HG02884 (cell line): ENCODE results near the gene ZBED2.
"Not testable (repeated sequence)": the region's sequence is repeated elsewhere in the genome, so short reads cannot be mapped to it uniquely, and the experiment has no call there.

Experiments
- ATAC-seq: cut with Tn5 transposase; IDR thresholded peaks from one replicate; pipeline ENCODE4 v1.9.1; 2021; ENCODE audit warnings: mild to moderate bottlenecking, moderate library complexity; ENCODE audit not compliant: unreplicated experiment

The ZBED2 gene

GRCh38 chr3:111577798-111578685 lies 17.1 kb downstream of the ZBED2 start:
- ATAC-seq: peak; percentile 89

DNA sequence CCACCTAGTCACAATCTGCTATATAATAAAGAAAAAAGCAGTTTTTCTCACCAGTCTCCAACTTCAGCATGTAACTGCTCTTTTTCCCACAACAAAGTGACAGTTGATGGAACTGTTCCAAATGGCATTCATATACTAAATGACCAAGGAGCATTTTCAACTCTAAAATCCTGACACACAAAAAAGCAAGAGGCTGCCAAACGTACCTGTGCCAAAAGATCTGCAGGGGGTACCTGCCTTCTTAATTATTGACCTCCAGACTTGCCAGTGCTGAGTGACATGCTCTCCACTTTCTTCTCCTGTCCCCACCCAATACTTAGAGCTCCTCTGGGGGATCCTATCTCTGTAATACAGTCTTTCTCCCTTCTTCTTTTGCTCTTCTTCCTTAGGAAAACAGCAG lies 18.0 kb downstream of the ZBED2 start:
- ATAC-seq: no peak

- ATAC-seq: no peak
Observed at GRCh38 chr3:111571907-111572460, 23.2 kb downstream of the ZBED2 start.

DNA sequence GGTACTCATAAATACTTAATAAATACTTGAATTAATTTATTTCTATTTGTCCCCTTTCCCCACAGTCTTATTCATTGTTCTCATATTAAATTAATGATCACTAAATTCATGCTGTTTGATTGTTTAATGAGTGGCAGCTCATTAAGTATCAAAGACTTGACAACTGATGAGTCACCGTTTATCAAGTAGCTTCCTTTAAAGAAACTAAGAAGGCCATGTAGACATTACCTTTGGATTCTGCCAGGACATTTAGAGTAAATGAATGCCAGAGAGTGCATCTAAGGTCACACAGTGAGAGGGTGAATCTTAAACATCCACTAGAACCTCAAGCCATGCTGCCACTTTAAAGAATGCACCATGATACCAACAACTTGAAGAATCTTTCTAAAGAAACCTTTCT lies 23.9 kb downstream of the ZBED2 start:
- no peak for ATAC-seq

GRCh38 chr3:111570404-111571030 lies 24.6 kb downstream of the ZBED2 start:
- no peak for ATAC-seq

- no peak for ATAC-seq
Observed at GRCh38 chr3:111568911-111569310, 26.2 kb downstream of the ZBED2 start.

- no peak for ATAC-seq
Observed at GRCh38 chr3:111568355-111568754, 26.8 kb downstream of the ZBED2 start.

DNA sequence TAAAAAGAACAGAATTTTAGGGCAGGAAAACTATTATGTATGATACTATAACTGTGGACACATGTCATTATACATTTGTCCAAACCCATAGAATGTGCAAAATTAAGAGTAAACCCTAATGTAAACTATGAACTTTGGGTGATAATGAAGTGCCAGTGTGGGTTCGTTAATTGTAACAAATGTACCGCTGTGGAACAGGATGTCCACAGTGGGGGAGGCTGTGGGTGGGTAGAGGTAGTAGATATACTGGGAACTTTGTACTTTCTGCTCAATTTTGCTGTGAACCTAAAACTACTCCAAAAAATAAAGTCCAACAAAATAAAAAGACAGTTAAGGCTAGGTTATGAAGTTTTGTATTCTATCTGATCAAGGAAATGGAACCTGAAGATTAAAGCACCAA lies 28.3 kb downstream of the ZBED2 start:
- no peak for ATAC-seq

DNA sequence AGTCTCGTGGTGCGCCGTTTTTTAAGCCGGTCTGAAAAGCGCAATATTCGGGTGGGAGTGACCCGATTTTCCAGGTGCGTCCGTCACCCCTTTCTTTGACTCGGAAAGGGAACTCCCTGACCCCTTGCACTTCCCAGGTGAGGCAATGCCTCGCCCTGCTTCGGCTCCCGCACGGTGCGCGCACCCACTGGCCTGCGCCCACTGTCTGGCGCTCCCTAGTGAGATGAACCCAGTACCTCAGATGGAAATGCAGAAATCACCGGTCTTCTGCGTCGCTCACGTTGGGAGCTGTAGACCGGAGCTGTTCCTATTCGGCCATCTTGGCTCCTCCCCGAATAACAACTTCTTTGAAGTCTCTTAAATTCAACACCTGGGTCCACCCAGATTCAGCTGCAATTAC lies 33.2 kb downstream of the ZBED2 start:
- not testable (repeated sequence) for ATAC-seq

DNA sequence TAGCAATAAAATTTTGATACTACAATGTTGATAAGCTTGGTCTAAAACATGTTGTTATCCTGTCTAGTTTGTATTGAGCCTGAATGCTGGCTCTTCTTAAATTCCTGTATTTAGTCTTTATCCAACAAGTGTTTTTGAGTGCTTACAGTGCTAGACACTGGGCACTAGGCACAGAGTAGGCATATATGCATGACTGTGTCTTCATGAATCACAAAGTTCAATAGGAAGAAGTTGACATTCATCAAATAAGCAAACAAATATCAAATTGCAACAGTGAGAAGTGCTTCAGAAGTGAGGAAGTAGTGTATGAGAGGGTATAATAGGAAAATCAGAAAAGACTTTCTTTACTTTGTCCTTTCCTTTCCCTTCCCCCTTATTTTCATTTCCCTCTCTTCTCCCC lies 46.4 kb downstream of the ZBED2 start:
- ATAC-seq: no peak

GRCh38 chr3:111548092-111548491 lies 47.1 kb downstream of the ZBED2 start:
- peak; percentile 72 for ATAC-seq

DNA sequence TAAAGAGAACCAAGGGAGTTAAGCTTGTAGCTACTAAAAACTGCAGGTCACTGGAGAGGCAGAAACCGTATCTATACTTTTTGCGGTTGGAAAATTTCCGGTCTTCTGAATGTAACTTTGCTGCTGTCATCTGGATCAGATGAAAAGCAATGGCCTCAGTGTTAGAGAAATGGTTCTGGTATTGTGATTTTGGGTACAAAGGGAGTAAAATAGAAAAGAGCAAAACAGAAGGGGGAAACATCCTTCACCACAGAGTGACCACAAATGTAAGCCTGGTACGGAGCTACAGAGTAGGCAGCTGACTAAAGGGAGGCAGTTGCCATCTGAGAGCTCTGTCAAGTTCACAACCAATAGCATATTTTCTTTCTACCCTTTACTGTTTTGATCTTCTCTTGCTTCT lies 47.5 kb downstream of the ZBED2 start:
- peak; percentile 76 for ATAC-seq

DNA sequence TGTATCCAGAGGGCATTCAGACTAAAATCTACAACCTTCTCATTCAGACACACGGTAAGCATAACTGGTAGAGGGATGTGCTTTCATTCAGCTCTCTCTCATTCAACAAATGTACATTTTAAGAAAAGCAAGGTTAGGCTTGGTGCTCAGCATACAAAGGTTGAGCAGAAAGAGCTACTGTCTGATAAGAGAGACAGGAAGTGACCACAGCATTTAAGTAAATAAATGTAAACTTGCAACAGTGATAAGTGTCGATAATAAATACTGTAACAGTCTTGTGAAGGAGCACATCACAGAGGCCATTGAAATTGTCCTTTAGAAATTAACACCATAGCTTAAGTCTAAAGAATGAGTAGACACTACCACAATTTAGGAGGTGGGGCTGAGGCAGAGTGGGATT lies 49.8 kb downstream of the ZBED2 start:
- ATAC-seq: no peak
